HG03060 (cell line): ENCODE results near the gene RPS6KL1.

Source experiments
- ATAC-seq: cut with Tn5 transposase; IDR thresholded peaks from one replicate; pipeline ENCODE4 v1.9.1; 2021; ENCODE audit warnings: low read depth, moderate number of reproducible peaks; ENCODE audit not compliant: unreplicated experiment

The RPS6KL1 gene

DNA sequence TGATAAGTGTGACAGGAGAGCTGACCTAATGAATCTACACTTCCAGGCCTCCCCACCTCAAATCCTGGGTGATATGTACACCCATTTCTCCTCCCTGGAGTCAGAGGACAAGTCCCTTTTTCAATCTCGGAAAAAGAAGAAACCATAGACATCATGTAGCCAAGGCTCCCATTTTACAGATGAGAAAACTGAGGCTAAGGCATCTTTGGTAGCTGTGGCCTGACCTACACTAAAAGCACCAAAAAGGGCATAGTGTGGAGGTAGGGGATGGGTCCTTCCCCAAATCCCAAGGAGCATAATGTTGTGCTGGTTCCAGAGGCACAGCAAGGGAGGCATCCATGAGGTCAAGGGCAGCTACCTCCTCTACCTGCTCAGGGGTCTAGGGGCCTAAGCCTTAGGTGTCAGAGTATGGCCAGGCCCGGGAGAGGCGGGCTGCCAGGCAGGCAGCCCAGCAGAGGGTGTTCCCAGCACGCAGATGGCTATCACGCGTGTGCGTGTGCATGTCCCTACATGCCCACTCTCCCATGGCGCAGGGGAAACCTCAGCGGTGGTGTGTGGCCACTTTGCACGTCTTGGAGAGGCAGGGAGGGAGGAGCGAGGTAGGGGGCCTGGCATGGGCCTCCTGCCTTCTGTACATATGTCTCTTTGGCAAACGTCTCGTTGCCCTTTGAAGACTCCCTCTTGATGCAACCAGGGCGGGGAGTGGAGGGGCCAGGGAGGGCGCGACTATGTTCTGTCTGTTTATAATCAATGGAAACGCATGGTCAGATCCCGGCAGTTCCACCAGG, 29.8 kb upstream of the RPS6KL1 start:
- no peak for ATAC-seq

DNA sequence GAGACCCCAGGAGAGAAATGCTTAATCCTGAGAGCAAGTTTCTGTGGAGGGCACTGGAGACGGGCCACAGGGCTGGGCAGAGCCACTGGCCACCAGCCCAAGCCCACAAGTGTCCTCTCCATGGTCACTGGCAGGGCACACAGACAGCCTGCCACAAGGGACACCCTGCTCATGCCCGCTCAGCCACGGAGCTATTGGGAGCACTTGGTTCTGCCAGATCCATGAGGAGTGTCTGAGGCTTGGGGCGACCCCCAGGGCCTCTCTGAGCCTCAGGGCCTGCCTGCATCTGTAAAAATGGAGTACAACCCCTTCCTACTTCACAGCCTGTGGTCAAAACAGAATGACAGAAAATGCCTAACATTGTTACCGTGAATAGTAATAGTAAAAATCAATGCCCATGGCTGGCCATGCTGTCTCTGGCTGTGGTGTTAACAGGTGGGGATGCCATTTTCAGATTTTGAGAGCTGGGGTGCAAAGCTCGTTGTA, 29.2 kb upstream of the RPS6KL1 start:
- no peak for ATAC-seq

DNA sequence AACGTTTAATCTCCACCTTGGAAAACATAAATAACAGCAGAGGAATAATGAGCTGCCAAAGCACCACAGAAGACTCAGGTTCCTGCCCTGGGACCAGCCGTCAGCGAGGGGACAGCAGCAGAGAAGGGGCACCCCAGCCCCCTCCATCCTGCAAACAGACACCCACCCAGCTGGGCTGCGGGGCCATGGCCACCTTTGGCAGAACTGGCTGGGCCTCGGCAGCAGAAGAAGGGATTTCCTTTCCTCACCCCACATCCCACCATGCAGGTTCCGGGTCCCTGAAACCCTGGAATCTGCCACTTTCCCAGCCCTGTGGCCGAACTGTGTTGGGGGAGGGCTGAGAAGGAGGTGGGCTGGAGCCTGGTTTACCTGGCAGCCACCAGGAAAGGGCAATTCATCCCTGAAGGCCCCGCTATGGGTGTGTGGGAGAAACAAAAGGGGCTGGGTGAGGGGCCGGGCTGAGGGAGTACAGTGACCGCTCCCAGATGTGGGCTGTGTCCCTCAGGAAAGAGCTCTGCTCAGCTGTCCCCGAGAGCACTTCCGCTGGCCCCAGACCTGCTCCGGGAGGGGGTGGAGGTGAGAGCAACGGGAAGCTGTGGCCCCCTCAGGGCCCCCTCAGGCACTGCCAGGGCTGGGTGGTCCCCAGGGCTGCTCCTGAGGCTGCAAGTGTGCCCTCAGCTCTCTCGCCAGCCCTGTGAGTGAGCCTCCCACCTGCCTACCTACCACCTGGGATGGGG, 28.6 kb upstream of the RPS6KL1 start:
- no peak for ATAC-seq

DNA sequence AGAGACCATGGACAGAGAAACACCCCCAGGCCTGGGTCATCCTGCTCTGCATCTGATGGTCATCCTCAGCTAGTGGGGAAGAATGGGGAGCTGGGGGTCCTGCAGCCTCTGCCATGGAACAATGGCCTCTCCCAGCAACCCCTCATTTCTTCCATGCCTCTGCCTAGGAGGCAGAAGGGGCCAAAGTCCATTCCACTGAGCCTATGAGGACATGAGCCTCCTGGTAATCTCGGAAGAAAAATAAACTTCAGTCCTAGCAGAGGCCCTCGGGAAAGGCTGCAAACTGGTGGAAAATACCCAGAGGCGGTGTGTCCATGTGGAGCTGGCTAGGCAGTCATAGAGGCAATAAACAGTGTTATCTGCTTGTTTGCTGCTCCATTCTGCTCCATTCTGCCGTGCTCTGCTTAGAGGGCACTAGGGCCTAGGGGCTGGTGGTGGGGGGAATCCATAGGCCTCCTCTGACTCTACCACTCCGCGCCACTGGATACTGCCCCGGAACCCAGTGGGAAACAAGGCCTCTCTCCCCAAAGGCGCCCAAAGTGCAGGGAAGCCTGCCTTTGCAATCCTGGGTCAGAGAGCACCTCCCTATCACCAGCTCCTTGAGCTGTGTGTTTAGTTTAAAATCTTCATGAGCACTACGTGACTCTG, 27.9 kb upstream of the RPS6KL1 start:
- ATAC-seq: no peak

DNA sequence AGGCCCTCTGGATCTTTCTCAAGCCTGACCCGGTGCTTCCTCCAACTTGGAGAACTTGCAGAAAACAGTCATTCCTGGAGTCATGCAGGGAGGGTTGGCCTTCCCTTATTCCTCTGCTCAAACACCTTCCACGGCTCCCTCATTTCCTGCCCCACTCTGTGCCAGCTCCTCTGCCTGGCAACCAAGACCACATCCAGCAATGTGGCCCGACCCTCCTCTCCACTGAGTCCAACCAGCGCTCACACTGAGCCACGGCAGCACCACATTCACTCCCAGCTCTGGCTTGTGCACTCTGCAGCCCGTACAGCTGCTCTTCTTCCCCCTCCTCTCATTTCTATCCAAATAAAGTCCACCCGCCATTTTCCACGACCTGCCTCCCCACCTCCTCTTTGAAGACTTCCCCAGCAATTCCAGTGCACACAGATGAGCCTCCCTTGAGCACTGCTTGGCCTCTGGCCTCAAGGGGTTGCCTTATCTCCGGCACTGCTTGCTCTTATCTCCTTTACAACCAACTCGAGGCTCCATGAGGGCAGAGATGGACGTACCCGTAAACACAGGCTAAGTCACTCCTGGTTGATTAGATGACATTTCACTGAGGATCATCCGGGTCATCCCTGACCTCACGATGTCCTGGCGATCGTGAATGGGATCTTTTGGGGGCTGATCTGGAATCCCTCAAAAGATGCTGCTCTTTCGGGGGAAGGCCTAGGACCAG, 27.0 kb upstream of the RPS6KL1 start:
- ATAC-seq: no peak

DNA sequence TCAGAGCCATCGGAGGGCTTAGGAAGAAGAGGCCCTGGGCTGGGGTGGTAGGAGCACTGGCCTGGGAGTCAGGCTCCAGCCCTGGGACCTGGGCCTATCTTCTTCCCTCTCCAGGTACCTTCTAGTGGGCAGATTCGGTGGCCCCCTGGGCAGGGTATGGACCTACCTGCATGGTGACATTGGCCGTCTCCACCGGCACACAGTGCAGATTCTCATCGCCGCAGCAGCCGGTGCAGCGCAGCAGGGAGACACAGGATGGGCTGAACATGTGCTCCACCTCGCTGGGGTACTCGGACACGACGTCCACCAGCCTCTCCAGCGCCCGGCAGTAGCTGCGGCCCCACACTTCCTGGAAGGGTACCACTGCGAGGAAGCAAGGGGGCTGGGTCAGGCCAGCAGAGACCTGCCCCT, 26.1 kb upstream of the RPS6KL1 start:
- no peak for ATAC-seq

DNA sequence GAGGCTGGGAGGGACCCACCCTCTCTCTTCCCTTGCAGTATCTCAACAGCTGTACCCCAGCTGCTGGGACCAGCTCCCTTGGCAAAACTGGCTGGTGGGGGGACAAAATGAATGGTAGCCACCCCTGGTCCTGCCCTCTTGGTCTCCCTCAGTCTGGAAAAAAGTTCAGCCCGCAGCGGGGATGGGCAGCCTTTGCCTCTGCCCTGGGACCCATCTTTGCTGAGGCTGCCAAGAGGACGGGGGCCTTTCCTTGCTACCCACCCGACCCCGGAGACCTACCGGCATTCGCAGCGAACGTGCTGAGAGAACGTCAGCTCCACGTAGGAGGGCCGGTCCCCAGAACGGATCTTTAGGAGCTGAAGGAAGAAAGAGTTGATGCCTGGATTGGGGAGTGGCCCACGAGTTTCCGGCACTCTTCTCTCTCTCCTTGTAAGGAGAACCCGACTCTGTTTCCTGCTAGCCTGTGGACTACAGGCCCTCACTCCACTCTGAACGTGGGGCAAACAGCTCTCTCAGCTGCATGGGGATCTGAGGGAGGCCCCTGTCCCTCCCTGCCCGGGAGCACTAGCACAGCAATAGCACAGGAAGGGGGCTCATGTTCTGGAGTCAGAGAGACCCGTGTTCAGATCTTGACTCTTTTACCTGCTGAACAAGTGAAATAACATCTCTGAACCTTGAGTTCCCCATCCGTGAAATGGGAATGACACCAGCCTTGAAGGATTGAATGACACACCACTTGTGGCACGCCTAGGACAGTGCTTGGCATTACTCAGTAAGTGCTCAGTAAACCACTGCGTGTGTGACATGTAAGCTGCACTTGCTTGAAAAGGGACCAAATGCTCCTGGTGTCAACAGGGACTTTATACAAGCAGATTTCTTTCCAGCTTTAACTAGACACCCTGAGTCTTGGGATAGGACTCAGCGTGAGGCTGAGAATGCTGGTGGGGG, 25.4 kb upstream of the RPS6KL1 start:
- no peak for ATAC-seq

DNA sequence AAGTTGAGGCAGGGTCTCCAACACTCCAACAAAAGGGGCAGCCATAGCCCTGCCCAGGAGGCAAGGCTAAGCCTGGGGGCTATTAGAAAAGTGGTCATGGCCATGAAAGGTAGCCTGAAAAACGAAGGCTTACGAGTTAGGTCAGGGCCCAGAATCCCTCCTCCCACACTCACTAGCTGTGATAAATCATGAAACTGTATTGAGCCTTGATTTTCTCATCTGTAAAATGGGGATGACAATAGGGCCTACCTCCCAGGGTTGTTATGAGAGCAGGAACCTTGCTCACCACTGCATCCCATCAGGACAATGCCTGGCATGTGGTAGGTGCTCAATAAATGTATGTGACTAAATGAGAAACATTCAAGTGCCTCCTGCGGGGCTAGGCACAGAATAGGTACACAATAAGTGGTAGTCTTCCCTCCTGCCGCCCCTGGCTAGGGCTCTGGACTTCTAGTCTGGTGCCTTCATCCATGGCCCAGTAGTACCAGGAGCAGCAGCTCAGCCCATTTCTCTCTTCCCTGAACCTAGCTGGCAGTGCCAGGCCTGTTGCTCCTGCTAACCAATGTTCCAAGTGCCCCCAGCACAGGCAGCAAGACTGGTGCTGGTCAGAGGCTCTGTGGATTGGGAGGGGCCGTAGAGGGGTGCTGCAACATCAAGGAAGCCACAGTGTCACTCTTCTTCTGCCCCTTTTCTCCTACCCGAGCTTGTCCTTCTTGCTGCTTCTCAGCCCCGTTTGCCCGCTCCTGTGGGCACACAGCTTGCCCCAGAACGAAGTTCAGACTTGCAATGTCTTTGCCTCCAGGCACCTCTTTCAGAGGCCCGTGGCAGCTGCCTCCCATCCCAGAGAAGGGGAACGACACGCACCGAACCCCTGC, 24.5 kb upstream of the RPS6KL1 start:
- no peak for ATAC-seq

DNA sequence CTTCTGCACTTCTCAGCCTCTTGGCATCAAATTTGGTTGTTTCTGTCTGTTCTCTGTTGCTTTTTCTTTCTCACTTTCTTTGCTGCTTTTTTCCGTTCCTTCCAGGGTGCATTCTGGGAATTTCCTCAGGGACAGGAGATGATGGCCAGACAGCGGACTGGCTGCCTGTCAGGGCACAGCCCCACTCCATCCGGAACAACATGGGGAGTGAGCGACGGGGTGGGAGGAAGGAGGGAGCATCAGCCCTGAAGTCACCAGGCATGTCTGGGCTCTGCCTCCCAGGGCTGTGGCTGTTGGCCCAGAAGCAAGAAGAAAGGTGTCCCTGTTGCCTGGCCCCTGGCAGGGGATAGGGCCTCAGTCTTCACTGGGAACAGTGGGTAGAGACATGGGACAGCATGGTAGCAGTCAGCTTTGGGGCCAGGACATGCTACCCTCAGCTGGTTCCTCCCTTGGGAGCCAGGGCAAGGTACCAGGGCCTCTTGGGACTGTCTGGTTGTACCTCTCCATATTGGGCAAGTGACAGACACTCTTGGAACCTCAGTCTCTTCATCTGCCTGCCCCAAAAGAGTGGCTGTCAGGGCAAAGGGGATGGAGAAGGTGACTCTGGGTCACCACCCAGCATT, 23.7 kb upstream of the RPS6KL1 start:
- ATAC-seq: no peak

DNA sequence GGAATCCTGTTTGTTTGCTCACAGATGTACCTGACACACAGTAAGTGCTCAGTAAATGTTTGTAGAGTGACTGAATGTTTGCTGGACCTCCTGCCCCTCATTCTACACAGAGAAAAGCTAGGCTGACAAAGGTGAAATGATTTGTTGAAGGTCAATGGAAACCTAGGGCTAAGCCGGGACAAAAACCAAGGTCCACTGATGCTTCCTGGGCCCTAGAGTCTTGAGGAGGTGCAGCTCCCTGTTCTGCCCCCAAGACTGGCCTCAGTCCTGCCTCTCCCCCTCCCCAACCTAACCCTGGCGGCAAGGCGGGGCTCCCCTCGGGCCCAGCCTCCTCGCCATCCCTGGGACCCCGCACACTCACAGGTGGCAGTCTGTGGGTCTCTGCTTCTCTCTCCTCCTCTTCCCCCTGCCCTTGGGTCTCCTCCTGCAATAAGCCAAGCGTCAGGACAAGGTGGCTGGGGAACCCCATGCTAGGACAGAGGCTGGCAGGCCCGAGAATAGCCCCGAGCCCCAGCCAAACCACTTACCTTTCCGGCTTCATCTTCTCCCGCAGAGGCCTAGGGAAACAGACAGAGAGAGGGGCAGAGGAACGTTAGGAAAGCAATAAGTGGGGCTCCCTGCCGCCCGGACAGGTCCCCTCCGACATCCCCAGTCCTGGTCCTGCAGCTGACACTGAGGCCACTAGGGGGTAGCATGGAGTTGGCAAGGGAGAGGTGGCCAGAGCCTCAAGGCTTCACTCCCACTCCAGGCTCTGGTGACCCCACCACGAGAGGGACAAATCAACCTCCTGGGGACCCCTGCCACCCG, 23.0 kb upstream of the RPS6KL1 start:
- ATAC-seq: no peak

DNA sequence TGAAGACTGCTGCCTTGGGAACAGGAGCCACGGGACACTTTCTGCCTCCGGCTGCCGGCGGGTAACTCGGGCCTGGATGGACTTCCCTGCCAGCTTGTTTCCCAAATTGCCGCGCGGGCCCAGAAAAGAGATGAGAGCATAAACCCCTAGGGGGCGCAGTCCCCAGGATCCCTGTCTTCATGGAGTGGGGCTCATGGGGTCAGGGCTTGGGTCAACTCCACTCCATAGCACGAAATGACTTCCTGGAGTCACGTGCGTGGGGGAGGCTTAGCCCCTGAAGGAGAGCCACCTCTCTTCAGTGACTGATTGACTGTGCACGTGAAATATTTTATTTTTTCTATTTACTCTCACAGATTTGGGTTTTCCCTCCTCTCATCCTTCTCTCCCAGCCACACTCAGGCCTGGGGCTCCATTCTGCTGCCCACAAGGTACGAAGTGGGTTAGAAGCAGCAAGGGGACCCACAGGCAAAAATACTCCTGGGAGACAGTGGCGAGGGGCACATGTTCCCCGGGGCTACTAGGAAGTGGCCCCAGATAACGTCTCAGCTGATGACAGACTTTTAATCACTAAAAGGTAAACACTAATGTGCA, 22.3 kb upstream of the RPS6KL1 start:
- no peak for ATAC-seq

DNA sequence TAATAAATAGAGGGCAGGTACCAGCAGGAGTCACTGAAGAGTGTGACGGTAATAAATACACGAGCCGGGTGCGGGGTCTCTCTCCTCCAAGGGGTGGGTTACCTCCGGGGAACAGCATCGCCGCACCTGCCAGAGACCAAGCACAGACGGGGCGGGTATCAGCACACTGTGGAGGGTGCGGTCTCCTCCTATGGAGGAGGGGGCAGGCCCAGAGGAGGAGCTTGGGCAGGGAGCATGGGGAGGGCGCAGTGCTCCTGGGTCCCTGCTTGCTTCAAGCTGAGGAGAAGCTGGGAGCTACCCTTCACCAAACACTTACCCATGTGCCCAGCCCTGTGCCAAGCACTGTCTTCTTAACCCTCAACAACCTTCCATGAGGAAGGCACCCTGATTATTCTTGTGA, 19.5 kb upstream of the RPS6KL1 start:
- ATAC-seq: no peak

DNA sequence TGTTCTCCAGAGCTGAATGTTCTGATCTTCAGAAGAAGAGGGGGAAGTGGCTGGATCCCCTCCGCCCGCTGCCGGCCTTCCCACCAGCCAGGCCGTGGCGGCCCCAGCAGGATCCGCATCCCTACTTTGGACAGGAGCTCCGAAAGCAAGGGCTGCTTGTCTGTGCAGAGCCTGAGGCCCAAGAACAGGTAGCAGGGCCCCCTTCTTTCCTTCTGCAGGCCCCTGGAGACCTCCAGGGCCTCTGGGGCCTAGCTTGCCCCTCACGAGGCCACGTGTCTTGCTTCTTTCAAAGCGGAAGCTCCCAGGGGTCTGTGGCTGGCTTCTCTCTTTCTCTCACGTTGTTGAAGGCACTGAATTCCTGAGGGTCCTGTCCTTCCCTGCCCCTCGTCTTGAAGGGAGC, 19.1 kb upstream of the RPS6KL1 start:
- ATAC-seq: no peak

DNA sequence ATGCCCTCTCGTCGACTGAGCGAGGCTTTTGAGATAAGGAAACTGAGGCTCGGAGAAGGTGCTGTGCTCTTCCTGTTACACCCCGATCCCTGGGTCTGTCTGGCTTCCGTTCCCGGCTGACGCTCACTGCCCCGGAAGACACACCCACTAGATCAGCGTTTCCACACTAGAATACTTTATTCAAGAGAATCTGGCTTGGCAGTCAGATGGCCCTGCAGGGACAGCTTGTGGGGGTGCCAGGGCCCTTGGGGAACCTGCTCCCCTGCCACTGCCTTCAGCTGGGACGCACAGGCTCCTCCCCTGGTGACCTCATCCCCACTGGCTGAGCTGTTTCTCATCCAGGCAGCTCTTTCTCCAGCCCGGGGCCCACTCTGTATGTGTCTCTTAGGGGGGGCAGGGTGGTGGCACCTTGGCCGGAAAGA, 18.6 kb upstream of the RPS6KL1 start:
- no peak for ATAC-seq

DNA sequence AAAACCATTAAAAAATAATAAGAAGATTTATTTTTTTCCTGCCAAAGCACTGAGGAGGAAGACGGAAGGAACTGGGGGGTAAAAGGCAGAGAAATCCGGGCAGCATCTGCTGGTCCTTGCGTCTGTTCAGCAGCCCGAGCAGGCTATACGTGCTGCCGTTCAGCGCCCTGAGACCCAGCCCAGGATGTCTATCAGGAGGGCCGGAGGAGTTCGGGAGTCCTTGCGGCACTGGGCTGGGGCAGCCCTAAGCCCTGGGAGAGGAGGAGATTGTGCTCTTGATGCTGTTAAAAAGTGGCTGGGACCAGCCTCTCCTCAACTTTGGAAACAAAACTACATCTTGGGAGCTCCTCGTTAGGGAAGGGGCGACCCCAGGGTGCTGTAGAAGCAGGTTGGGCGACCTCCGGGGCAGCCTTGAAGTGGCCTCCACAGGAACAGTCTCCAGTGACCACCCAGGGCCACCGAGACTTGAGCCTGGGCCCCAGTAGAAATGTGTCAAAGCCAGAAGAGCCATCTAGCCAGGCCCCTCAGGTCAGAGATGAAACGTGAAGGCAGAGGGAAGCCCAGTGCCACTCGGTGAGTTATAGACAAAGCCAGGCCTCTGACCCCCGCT, 18.0 kb upstream of the RPS6KL1 start:
- no peak for ATAC-seq
